GM23338 (cell line): Measurements from ENCODE around the gene KLHL6. TPM values are rescaled to one million over a fixed set of nuclear protein-coding genes. Genes with fewer than 3 reads are reported as not detected.

Source experiments
- ATAC-seq: fragments of 200-7000 bp; cut with Tn5 transposase; 3 replicates; pipeline ENCODE4 v1.9.1; 2020
- DNase-seq: peaks from one replicate; pipeline ENCODE4 v3.0.0-alpha.2; 2015; ENCODE audit warnings: low spot score
- H2AFZ ChIP-seq: fragments of 200-600 bp; sonication (generic); 2 replicates; pipeline ENCODE4 v1.8.0; 2016; ENCODE audit warnings: antibody characterized with exemption, mild to moderate bottlenecking, moderate library complexity
- H3F3A ChIP-seq: fragments of 200-600 bp; sonication (generic); replicated peaks from 2 replicates; pipeline ENCODE4 v1.8.0; 2017; ENCODE audit warnings: antibody characterized with exemption, mixed run types, low read depth
- H3K27ac ChIP-seq: fragments of 200-600 bp; sonication (generic); 2 replicates; pipeline ENCODE4 v1.6.1; 2016; ENCODE audit warnings: low read depth
- H3K27me3 ChIP-seq: fragments of 200-600 bp; sonication (generic); 2 replicates; pipeline ENCODE4 v1.8.0; 2016; ENCODE audit warnings: mild to moderate bottlenecking, mixed run types, moderate library complexity; ENCODE audit not compliant: insufficient read depth
- H3K36me3 ChIP-seq: fragments of 200-600 bp; sonication (generic); 2 replicates; pipeline ENCODE4 v1.8.0; 2016; ENCODE audit warnings: mild to moderate bottlenecking; ENCODE audit not compliant: insufficient read depth
- H3K4me1 ChIP-seq: fragments of 200-600 bp; sonication (generic); 2 replicates; pipeline ENCODE4 v1.8.0; 2016; ENCODE audit warnings: mild to moderate bottlenecking, moderate library complexity; ENCODE audit not compliant: insufficient read depth
- H3K4me2 ChIP-seq: fragments of 200-600 bp; sonication (generic); 2 replicates; pipeline ENCODE4 v1.7.1; 2017; ENCODE audit warnings: mixed run types
- H3K4me3 ChIP-seq: fragments of 200-600 bp; sonication (generic); 2 replicates; pipeline ENCODE4 v1.6.1; 2016; ENCODE audit warnings: mixed run types
- H3K79me2 ChIP-seq: fragments of 200-600 bp; sonication (generic); replicated peaks from 2 replicates; pipeline ENCODE4 v1.8.0; 2017; ENCODE audit warnings: mild to moderate bottlenecking; ENCODE audit not compliant: insufficient read depth
- H3K9me2 ChIP-seq: fragments of 200-600 bp; sonication (generic); 2 replicates; pipeline ENCODE4 v1.8.0; 2017; ENCODE audit not compliant: insufficient read depth
- H4K20me1 ChIP-seq: fragments of 200-600 bp; sonication (generic); replicated peaks from 2 replicates; pipeline ENCODE4 v1.8.0; 2017; ENCODE audit warnings: mild to moderate bottlenecking; ENCODE audit not compliant: insufficient read depth
- H3K27ac Mint-ChIP-seq: 2 replicates; pipeline ENCODE4 v1.8.0; 2020; ENCODE audit warnings: inconsistent platforms, mild to moderate bottlenecking, moderate library complexity, mixed read lengths
- H3K27me3 Mint-ChIP-seq: 3 replicates; pipeline ENCODE4 v1.8.0; 2022; ENCODE audit warnings: low read depth, mild to moderate bottlenecking, moderate library complexity, mixed read lengths, inconsistent platforms; ENCODE audit not compliant: insufficient read depth, poor library complexity
- H3K36me3 Mint-ChIP-seq: 3 replicates; pipeline ENCODE4 v1.8.0; 2021; ENCODE audit warnings: low read depth, mild to moderate bottlenecking, inconsistent platforms, moderate library complexity, mixed read lengths
- H3K4me1 Mint-ChIP-seq: 3 replicates; pipeline ENCODE4 v1.8.0; 2020; ENCODE audit warnings: mild to moderate bottlenecking, inconsistent platforms, mixed read lengths
- H3K4me3 Mint-ChIP-seq: 3 replicates; pipeline ENCODE4 v1.8.0; 2021; ENCODE audit warnings: moderate library complexity, mild to moderate bottlenecking, inconsistent platforms, mixed read lengths
- H3K9me3 Mint-ChIP-seq: 3 replicates; pipeline ENCODE4 v1.8.0; 2020; ENCODE audit warnings: moderate library complexity, mild to moderate bottlenecking, inconsistent platforms, mixed read lengths
- CREB1 ChIP-seq: fragments of 250-450 bp; sonication (Bioruptor Pico); IDR thresholded peaks from 2 replicates; pipeline ENCODE4 v1.5.0; 2020; ENCODE audit warnings: low read depth, mild to moderate bottlenecking, moderate library complexity
- EZH2phosphoT487 ChIP-seq: fragments of 200-600 bp; sonication (generic); IDR thresholded peaks from one replicate; pipeline ENCODE4 v1.8.1; 2018; ENCODE audit warnings: antibody characterized with exemption; ENCODE audit not compliant: unreplicated experiment
- NANOG ChIP-seq: IDR thresholded peaks from 2 replicates; pipeline ENCODE4 v1.6.1; 2016; ENCODE audit warnings: antibody characterized with exemption, borderline replicate concordance
- polyA plus RNA-seq: library from polyadenylated mRNA; unstranded; fragments of >200 nt; fragmentation: Nextera tagmentation; extraction: Ambion mirVana; gene quantifications from 2 replicates; pipeline ENCODE4 v1.2.1, GENCODE V29; 2016
- total RNA-seq: library from RNA; depleted of rRNA; stranded (reverse); fragments of >200 nt; shearing (Covaris generic); gene quantifications from 2 replicates; pipeline ENCODE4 v1.2.3, GENCODE V29; 2014
- TF ChIP-seq, protein P1 (sequence below): fragments of 250-450 bp; sonication (Bioruptor Pico); IDR thresholded peaks from 2 replicates; pipeline ENCODE4 v1.5.0; 2020; ENCODE audit warnings: mild to moderate bottlenecking, moderate library complexity

KLHL6 gene
- total and polyA plus RNA-seq, 2 experiments from 2014 or later: not detected

DNA sequence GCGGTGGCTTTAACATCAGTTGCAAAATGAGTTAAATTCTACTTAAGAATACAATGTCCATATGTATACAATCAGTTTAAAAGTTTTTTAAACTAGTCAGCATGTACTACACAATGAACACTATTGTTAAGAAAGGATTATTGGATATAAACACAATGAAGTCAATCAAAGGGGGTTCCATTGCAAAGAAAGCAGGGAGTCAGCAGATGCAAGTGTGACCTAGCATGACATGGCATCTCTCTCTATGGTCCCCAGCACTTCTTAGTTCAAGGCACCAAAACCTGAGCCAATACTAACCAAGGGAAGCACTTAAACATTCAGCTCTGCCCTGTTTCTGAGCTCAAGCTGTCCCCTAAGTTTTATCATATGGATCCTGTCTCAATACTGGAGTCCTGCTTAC, 17.0 kb downstream of the KLHL6 start:
- H3K27me3 ChIP-seq: no peaks in the 10 kb centered on the region
- no peak for DNase-seq
- no peak overlapping the region for H3K27ac Mint-ChIP-seq

More for the DNA sequence above, 17.0 kb downstream of the KLHL6 start:
- Histone ChIP-seq H2AFZ (no peak overlapping the region), H3K4me3 (no peak overlapping the region), H3K27ac (no peak overlapping the region), H3K9me2 (no peaks in the 10 kb centered on the region), H3K36me3 (no peaks in the 10 kb centered on the region), H3K79me2 (no peaks in the 10 kb centered on the region), H3K4me1 (peaks cover 9% of the 10 kb centered on the region), H3F3A (no peaks in the 10 kb centered on the region), H4K20me1 (no peaks in the 10 kb centered on the region), H3K4me2 (no peak overlapping the region)
- no peak for ATAC-seq
- H3K27me3 Mint-ChIP-seq: peaks cover 16% of the 10 kb centered on the region
- H3K9me3 Mint-ChIP-seq: no peaks in the 10 kb centered on the region
- H3K4me1 Mint-ChIP-seq: peaks cover 17% of the 10 kb centered on the region
- H3K4me3 Mint-ChIP-seq: no peak overlapping the region
- H3K36me3 Mint-ChIP-seq: no peaks in the 10 kb centered on the region; the same call in 2 of the 3 replicates
- TF ChIP-seq NANOG (no peak), EZH2phosphoT487 (no peak), CREB1 (no peak)
- TF ChIP-seq, protein P1, sequence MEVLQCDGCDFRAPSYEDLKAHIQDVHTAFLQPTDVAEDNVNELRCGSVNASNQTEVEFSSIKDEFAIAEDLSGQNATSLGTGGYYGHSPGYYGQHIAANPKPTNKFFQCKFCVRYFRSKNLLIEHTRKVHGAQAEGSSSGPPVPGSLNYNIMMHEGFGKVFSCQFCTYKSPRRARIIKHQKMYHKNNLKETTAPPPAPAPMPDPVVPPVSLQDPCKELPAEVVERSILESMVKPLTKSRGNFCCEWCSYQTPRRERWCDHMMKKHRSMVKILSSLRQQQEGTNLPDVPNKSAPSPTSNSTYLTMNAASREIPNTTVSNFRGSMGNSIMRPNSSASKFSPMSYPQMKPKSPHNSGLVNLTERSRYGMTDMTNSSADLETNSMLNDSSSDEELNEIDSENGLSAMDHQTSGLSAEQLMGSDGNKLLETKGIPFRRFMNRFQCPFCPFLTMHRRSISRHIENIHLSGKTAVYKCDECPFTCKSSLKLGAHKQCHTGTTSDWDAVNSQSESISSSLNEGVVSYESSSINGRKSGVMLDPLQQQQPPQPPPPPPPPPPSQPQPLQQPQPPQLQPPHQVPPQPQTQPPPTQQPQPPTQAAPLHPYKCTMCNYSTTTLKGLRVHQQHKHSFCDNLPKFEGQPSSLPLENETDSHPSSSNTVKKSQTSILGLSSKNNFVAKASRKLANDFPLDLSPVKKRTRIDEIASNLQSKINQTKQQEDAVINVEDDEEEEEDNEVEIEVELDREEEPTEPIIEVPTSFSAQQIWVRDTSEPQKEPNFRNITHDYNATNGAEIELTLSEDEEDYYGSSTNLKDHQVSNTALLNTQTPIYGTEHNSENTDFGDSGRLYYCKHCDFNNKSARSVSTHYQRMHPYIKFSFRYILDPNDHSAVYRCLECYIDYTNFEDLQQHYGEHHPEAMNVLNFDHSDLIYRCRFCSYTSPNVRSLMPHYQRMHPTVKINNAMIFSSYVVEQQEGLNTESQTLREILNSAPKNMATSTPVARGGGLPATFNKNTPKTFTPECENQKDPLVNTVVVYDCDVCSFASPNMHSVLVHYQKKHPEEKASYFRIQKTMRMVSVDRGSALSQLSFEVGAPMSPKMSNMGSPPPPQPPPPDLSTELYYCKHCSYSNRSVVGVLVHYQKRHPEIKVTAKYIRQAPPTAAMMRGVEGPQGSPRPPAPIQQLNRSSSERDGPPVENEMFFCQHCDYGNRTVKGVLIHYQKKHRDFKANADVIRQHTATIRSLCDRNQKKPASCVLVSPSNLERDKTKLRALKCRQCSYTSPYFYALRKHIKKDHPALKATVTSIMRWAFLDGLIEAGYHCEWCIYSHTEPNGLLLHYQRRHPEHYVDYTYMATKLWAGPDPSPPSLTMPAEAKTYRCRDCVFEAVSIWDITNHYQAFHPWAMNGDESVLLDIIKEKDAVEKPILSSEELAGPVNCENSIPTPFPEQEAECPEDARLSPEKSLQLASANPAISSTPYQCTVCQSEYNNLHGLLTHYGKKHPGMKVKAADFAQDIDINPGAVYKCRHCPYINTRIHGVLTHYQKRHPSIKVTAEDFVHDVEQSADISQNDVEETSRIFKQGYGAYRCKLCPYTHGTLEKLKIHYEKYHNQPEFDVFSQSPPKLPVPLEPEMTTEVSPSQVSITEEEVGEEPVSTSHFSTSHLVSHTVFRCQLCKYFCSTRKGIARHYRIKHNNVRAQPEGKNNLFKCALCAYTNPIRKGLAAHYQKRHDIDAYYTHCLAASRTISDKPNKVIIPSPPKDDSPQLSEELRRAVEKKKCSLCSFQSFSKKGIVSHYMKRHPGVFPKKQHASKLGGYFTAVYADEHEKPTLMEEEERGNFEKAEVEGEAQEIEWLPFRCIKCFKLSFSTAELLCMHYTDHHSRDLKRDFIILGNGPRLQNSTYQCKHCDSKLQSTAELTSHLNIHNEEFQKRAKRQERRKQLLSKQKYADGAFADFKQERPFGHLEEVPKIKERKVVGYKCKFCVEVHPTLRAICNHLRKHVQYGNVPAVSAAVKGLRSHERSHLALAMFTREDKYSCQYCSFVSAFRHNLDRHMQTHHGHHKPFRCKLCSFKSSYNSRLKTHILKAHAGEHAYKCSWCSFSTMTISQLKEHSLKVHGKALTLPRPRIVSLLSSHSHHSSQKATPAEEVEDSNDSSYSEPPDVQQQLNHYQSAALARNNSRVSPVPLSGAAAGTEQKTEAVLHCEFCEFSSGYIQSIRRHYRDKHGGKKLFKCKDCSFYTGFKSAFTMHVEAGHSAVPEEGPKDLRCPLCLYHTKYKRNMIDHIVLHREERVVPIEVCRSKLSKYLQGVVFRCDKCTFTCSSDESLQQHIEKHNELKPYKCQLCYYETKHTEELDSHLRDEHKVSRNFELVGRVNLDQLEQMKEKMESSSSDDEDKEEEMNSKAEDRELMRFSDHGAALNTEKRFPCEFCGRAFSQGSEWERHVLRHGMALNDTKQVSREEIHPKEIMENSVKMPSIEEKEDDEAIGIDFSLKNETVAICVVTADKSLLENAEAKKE (CRISPR knock-in tag): no peak
